BLaER1 treated with 17β-estradiol and CSF1 and Interleukin-3, amounts not matched to agents 10 nM and 100 nM (cell line): ENCODE measurements around the gene RADX.

Source experiments
- H3K27ac ChIP-seq, 11 experiments: shearing (Covaris generic); formaldehyde crosslinking; 2 replicates each; pipeline ENCODE4 v1.8.1; 2022
- H3K27me3 ChIP-seq, 11 experiments: shearing (Covaris generic); formaldehyde crosslinking; 2 replicates each; pipeline ENCODE4 v1.8.1; 2022
- H3K36me3 ChIP-seq, 11 experiments: shearing (Covaris generic); formaldehyde crosslinking; 2 replicates each; pipeline ENCODE4 v1.8.1; 2022
- H3K4me1 ChIP-seq, 10 experiments: shearing (Covaris generic); formaldehyde crosslinking; 2 replicates each; pipeline ENCODE4 v1.8.1; 2022
- H3K4me2 ChIP-seq, 11 experiments: shearing (Covaris generic); formaldehyde crosslinking; 2 replicates each; pipeline ENCODE4 v1.8.1; 2022
- H3K4me3 ChIP-seq, 10 experiments: shearing (Covaris generic); formaldehyde crosslinking; 2 replicates each; pipeline ENCODE4 v1.8.1; 2022
- H3K9ac ChIP-seq, 11 experiments: shearing (Covaris generic); formaldehyde crosslinking; 2 replicates each; pipeline ENCODE4 v1.8.1; 2022
- H3K9me3 ChIP-seq, 11 experiments: shearing (Covaris generic); formaldehyde crosslinking; replicated peaks in 1 of 11; 2 replicates each; pipeline ENCODE4 v1.8.1; 2022
- H4K20me1 ChIP-seq, 11 experiments: shearing (Covaris generic); formaldehyde crosslinking; 2 replicates each; pipeline ENCODE4 v1.8.1; 2022
- Cebpa-rat ChIP-seq, 11 experiments: shearing (Covaris generic); IDR thresholded peaks; 2 replicates each; pipeline ENCODE4 v1.8.1; 2022

The RADX gene

GRCh38 chrX:106707771-106708454 is 96.1 kb downstream of the RADX start:
- no peaks in the 10 kb centered on the region for H3K36me3 ChIP-seq
- H3K4me2 ChIP-seq = peak overlapping the region in 2 of 11 experiments; percentile 1 to 34; a peak in 3 of 22 replicates
- H3K4me3 ChIP-seq = no peak overlapping the region
- H3K4me1 ChIP-seq = peaks cover 0 to 21% (median 9%) of the 10 kb centered on the region in 10 experiments; a peak in 11 of 20 replicates
- no peak overlapping the region for H3K9ac ChIP-seq
- no peak overlapping the region for H3K27ac ChIP-seq
- TF ChIP-seq Cebpa-rat (IDR thresholded peaks at IDR 0.05) = no peak
- H3K9me3 ChIP-seq = no peaks in the 10 kb centered on the region
- peaks cover 46 to 100% (median 90%) of the 10 kb centered on the region in 11 experiments; a peak in 21 of 22 replicates for H3K27me3 ChIP-seq
- H4K20me1 ChIP-seq = no peaks in the 10 kb centered on the region

GRCh38 chrX:106710771-106711170 is 99.0 kb downstream of the RADX start:
- TF ChIP-seq Cebpa-rat (IDR thresholded peaks at IDR 0.05) = no peak
- Histone ChIP-seq H3K9me3 (no peaks in the 10 kb centered on the region), H3K9ac (no peak overlapping the region), H3K27me3 (peaks cover 46 to 95% (median 83%) of the 10 kb centered on the region in 11 experiments; a peak in 21 of 22 replicates), H3K36me3 (no peaks in the 10 kb centered on the region), H3K27ac (no peak overlapping the region), H3K4me2 (peak overlapping the region in 5 of 11 experiments; percentile 3 to 26 (median 16); a peak in 4 of 22 replicates), H3K4me3 (no peak overlapping the region), H4K20me1 (no peaks in the 10 kb centered on the region; a peak in 1 of 22 replicates), H3K4me1 (peaks cover 0 to 21% (median 9%) of the 10 kb centered on the region in 10 experiments; a peak in 11 of 20 replicates)

- Histone ChIP-seq H3K9ac (no peak overlapping the region), H3K27ac (no peak overlapping the region), H3K4me3 (no peak overlapping the region), H3K27me3 (peaks cover 51 to 95% (median 83%) of the 10 kb centered on the region in 11 experiments; a peak in 21 of 22 replicates), H4K20me1 (no peaks in the 10 kb centered on the region; a peak in 1 of 22 replicates), H3K4me2 (peak overlapping the region in 2 of 11 experiments; percentile 16 to 26; a peak in 1 of 22 replicates), H3K4me1 (peaks cover 0 to 21% (median 9%) of the 10 kb centered on the region in 10 experiments; a peak in 11 of 20 replicates), H3K36me3 (no peaks in the 10 kb centered on the region), H3K9me3 (no peaks in the 10 kb centered on the region)
- TF ChIP-seq Cebpa-rat (IDR thresholded peaks at IDR 0.05) = no peak
Observed at GRCh38 chrX:106711375-106711774, 99.6 kb downstream of the RADX start.

- H3K4me2 ChIP-seq = no peak overlapping the region
- peaks cover 0 to 3% (median 2%) of the 10 kb centered on the region in 10 experiments; a peak in 10 of 20 replicates for H3K4me1 ChIP-seq
- H3K9me3 ChIP-seq = no peaks in the 10 kb centered on the region
- peaks cover 60 to 97% (median 89%) of the 10 kb centered on the region in 11 experiments for H3K27me3 ChIP-seq
- no peaks in the 10 kb centered on the region for H3K36me3 ChIP-seq
- H4K20me1 ChIP-seq = no peaks in the 10 kb centered on the region; a peak in 1 of 22 replicates
- no peak overlapping the region for H3K27ac ChIP-seq
- no peak for TF ChIP-seq Cebpa-rat (IDR thresholded peaks at IDR 0.05)
- no peak overlapping the region for H3K4me3 ChIP-seq
- H3K9ac ChIP-seq = no peak overlapping the region
Observed at GRCh38 chrX:106716004-106716403, 104.2 kb downstream of the RADX start.

GRCh38 chrX:106716463-106716862 is 104.7 kb downstream of the RADX start:
- Histone ChIP-seq H3K9ac (no peak overlapping the region), H3K4me2 (no peak overlapping the region), H3K4me3 (no peak overlapping the region), H3K27ac (no peak overlapping the region), H4K20me1 (no peaks in the 10 kb centered on the region; a peak in 1 of 22 replicates), H3K27me3 (peaks cover 60 to 97% (median 89%) of the 10 kb centered on the region in 11 experiments), H3K4me1 (no peaks in the 10 kb centered on the region), H3K9me3 (no peaks in the 10 kb centered on the region), H3K36me3 (no peaks in the 10 kb centered on the region)
- TF ChIP-seq Cebpa-rat (IDR thresholded peaks at IDR 0.05) = no peak

- no peaks in the 10 kb centered on the region for H3K9me3 ChIP-seq
- no peaks in the 10 kb centered on the region for H3K36me3 ChIP-seq
- no peak overlapping the region for H3K4me2 ChIP-seq
- no peak for TF ChIP-seq Cebpa-rat (IDR thresholded peaks at IDR 0.05)
- no peak overlapping the region for H3K9ac ChIP-seq
- no peak overlapping the region for H3K4me3 ChIP-seq
- peaks cover 70 to 96% (median 90%) of the 10 kb centered on the region in 11 experiments for H3K27me3 ChIP-seq
- no peaks in the 10 kb centered on the region for H3K4me1 ChIP-seq
- no peak overlapping the region for H3K27ac ChIP-seq
- no peaks in the 10 kb centered on the region; a peak in 2 of 22 replicates for H4K20me1 ChIP-seq
Observed at GRCh38 chrX:106718709-106719108, 106.9 kb downstream of the RADX start.

GRCh38 chrX:106725931-106726330 is 114.2 kb downstream of the RADX start:
- Histone ChIP-seq H3K27ac (no peak overlapping the region), H3K4me1 (no peaks in the 10 kb centered on the region), H3K36me3 (no peaks in the 10 kb centered on the region), H3K9me3 (peaks cover 7 to 15% (median 12%) of the 10 kb centered on the region in 11 experiments; a peak in 17 of 22 replicates), H3K4me2 (no peak overlapping the region), H3K4me3 (no peak overlapping the region), H4K20me1 (no peaks in the 10 kb centered on the region; a peak in 1 of 22 replicates), H3K9ac (no peak overlapping the region), H3K27me3 (peaks cover 73 to 100% (median 95%) of the 10 kb centered on the region in 11 experiments)
- no peak for TF ChIP-seq Cebpa-rat (IDR thresholded peaks at IDR 0.05)

- no peaks in the 10 kb centered on the region for H3K36me3 ChIP-seq
- peaks cover 74 to 100% (median 95%) of the 10 kb centered on the region in 11 experiments for H3K27me3 ChIP-seq
- peaks cover 7 to 15% (median 12%) of the 10 kb centered on the region in 11 experiments; a peak in 17 of 22 replicates for H3K9me3 ChIP-seq
- H3K4me3 ChIP-seq = no peak within 1 kb of the TSS
- H3K4me1 ChIP-seq = no peaks in the 10 kb centered on the region
- no peak within 1 kb of the TSS for H3K9ac ChIP-seq
- H3K4me2 ChIP-seq = no peak within 1 kb of the TSS
- no peaks in the 10 kb centered on the region; a peak in 1 of 22 replicates for H4K20me1 ChIP-seq
- no peak within 1 kb of the TSS for H3K27ac ChIP-seq
- TF ChIP-seq Cebpa-rat (IDR thresholded peaks at IDR 0.05) = no peak
Observed at GRCh38 chrX:106726485-106727437, 115.0 kb downstream of the RADX start, which contains the start of gene RNF128. Gene RNF128, plus strand, starts transcription at chrX:106726701. Its CDS starts 213 bp downstream, at chrX:106726914.

GRCh38 chrX:106728337-106728736 is 116.6 kb downstream of the RADX start:
- no peak for TF ChIP-seq Cebpa-rat (IDR thresholded peaks at IDR 0.05)
- Histone ChIP-seq H3K27ac (no peak overlapping the region), H3K36me3 (no peaks in the 10 kb centered on the region), H3K27me3 (peaks cover 80 to 100% (median 99%) of the 10 kb centered on the region in 11 experiments), H3K4me1 (no peaks in the 10 kb centered on the region), H3K4me2 (no peak overlapping the region), H3K9me3 (peaks cover 7 to 15% (median 12%) of the 10 kb centered on the region in 11 experiments; a peak in 17 of 22 replicates), H3K9ac (no peak overlapping the region), H3K4me3 (no peak overlapping the region), H4K20me1 (no peaks in the 10 kb centered on the region; a peak in 1 of 22 replicates)
